Neural cell (in vitro differentiated cells): Measurements from ENCODE around the gene MAP3K20. TPM values are rescaled to one million over a fixed set of nuclear protein-coding genes. Genes with fewer than 3 reads are reported as not detected.

Experiments used
- H2AFZ ChIP-seq: fragments of 200-600, 300-800 bp; sonication (generic), shearing (Covaris generic); 2 replicates; pipeline ENCODE4 v1.6.0; 2014; ENCODE audit warnings: low read depth, mild to moderate bottlenecking, antibody characterized with exemption, low read length, moderate library complexity
- H3F3A ChIP-seq: fragments of 200-600 bp; shearing (Covaris generic); 2 replicates; pipeline ENCODE4 v1.6.1; 2016; ENCODE audit warnings: mild to moderate bottlenecking, moderate library complexity, mixed read lengths, antibody characterized with exemption, low read length; ENCODE audit not compliant: insufficient read depth, poor library complexity, severe bottlenecking
- H3K27ac ChIP-seq: fragments of 200-600, 300-800 bp; sonication (generic), shearing (Covaris generic); 2 replicates; pipeline ENCODE4 v1.5.1; 2014; ENCODE audit warnings: mild to moderate bottlenecking, low read length, moderate library complexity
- H3K27me3 ChIP-seq: fragments of 300-800, 200-600 bp; sonication (generic), shearing (Covaris generic); 2 replicates; pipeline ENCODE4 v1.6.0; 2014; ENCODE audit warnings: mild to moderate bottlenecking, low read depth, low read length, moderate library complexity; ENCODE audit not compliant: insufficient read depth
- H3K36me3 ChIP-seq: fragments of 300-800, 200-600 bp; sonication (generic), shearing (Covaris generic); 2 replicates; pipeline ENCODE4 v1.5.1; 2014; ENCODE audit warnings: mild to moderate bottlenecking, antibody characterized with exemption, low read length, moderate library complexity; ENCODE audit not compliant: insufficient read depth
- H3K4me2 ChIP-seq: fragments of 300-800, 200-600 bp; sonication (generic), shearing (Covaris generic); 2 replicates; pipeline ENCODE4 v1.6.0; 2014; ENCODE audit warnings: mild to moderate bottlenecking, low read length
- H3K4me3 ChIP-seq: fragments of 300-800, 200-600 bp; sonication (generic), shearing (Covaris generic); 2 replicates; pipeline ENCODE4 v1.5.1; 2014; ENCODE audit warnings: mild to moderate bottlenecking, low read length, moderate library complexity
- H3K79me2 ChIP-seq: fragments of 200-600 bp; shearing (Covaris generic); replicated peaks from 2 replicates; pipeline ENCODE4 v1.6.0; 2014; ENCODE audit warnings: mild to moderate bottlenecking, low read length, moderate library complexity; ENCODE audit not compliant: insufficient read depth
- H3K9ac ChIP-seq: fragments of 300-800, 200-600 bp; sonication (generic), shearing (Covaris generic); 2 replicates; pipeline ENCODE4 v1.6.1; 2016; ENCODE audit warnings: mild to moderate bottlenecking, low read length, mixed read lengths
- H3K9me2 ChIP-seq: fragments of 200-600 bp; shearing (Covaris generic); 2 replicates; pipeline ENCODE4 v1.6.1; 2016; ENCODE audit warnings: mild to moderate bottlenecking, low read length, mixed read lengths; ENCODE audit not compliant: insufficient read depth
- H3K9me3 ChIP-seq: fragments of 200-600, 300-800 bp; sonication (generic), shearing (Covaris generic); 2 replicates; pipeline ENCODE4 v1.6.1; 2016; ENCODE audit warnings: mild to moderate bottlenecking, mixed run types, low read length, moderate library complexity, mixed read lengths
- H4K20me1 ChIP-seq: fragments of 200-600 bp; shearing (Covaris generic); 2 replicates; pipeline ENCODE4 v1.6.1; 2016; ENCODE audit warnings: mild to moderate bottlenecking, mixed run types; ENCODE audit not compliant: insufficient read depth
- CTCF ChIP-seq: fragments of 450-650 bp; IDR thresholded peaks from 2 replicates; pipeline ENCODE4 v1.5.1; 2014; ENCODE audit warnings: antibody characterized with exemption, mild to moderate bottlenecking, moderate library complexity; ENCODE audit not compliant: poor library complexity, severe bottlenecking
- EP300 ChIP-seq: fragments of 450-650 bp; conservative IDR thresholded peaks from 2 replicates; pipeline ENCODE4 v1.6.1; 2014; ENCODE audit warnings: antibody characterized with exemption, mild to moderate bottlenecking, moderate library complexity; ENCODE audit not compliant: poor library complexity, severe bottlenecking
- EZH2 ChIP-seq: fragments of 200-600, 300-800 bp; shearing (Covaris generic), sonication (generic); IDR thresholded peaks from 2 replicates; pipeline ENCODE4 v1.6.1; 2014; ENCODE audit warnings: antibody characterized with exemption, low read length, borderline replicate concordance, mild to moderate bottlenecking; ENCODE audit not compliant: insufficient read depth, poor library complexity, severe bottlenecking
- MXI1 ChIP-seq: fragments of 450-650 bp; conservative IDR thresholded peaks from 2 replicates; pipeline ENCODE4 v1.6.1; 2014; ENCODE audit warnings: antibody characterized with exemption, mild to moderate bottlenecking; ENCODE audit not compliant: poor library complexity, severe bottlenecking
- POLR2AphosphoS5 ChIP-seq: IDR thresholded peaks from 2 replicates; pipeline ENCODE4 v1.6.1; 2012
- RAD21 ChIP-seq: fragments of 450-650 bp; conservative IDR thresholded peaks from 2 replicates; pipeline ENCODE4 v1.6.1; 2014; ENCODE audit warnings: antibody characterized with exemption, mild to moderate bottlenecking, moderate library complexity
- REST ChIP-seq: IDR thresholded peaks from 2 replicates; pipeline ENCODE4 v1.6.1; 2012; ENCODE audit warnings: borderline replicate concordance
- SMC3 ChIP-seq: fragments of 450-650 bp; conservative IDR thresholded peaks from 2 replicates; pipeline ENCODE4 v1.6.1; 2014; ENCODE audit warnings: antibody characterized with exemption, mild to moderate bottlenecking, moderate library complexity; ENCODE audit not compliant: poor library complexity
- TAF1 ChIP-seq: IDR thresholded peaks from 2 replicates; pipeline ENCODE4 v1.6.1; 2012; ENCODE audit warnings: low read depth
- polyA plus RNA-seq: library from polyadenylated mRNA; depleted of rRNA; stranded (reverse); fragments of >200 nt; gene quantifications from 2 replicates; pipeline ENCODE4 v1.2.3, GENCODE V29; 2014

Gene MAP3K20
- polyA plus RNA-seq, 1 donor from 2014 or later = 0.48 TPM

GRCh38 chr2:173130496-173131465 lies 55.1 kb downstream of the MAP3K20 start:
- H3K4me2 ChIP-seq = peak overlapping the region; percentile 15
- no peaks in the 10 kb centered on the region for H3K27me3 ChIP-seq
- H3K9me3 ChIP-seq = no peaks in the 10 kb centered on the region
- H3K9ac ChIP-seq = peak overlapping the region; percentile 22
- TF ChIP-seq EZH2 (no peak), SMC3 (peak; percentile 31), CTCF (peak; percentile 54), EP300 (peak; percentile 77), RAD21 (peak; percentile 22), REST (peak; percentile 74), TAF1 (no peak), POLR2AphosphoS5 (peak; percentile 56), MXI1 (no peak)
- no peaks in the 10 kb centered on the region for H3F3A ChIP-seq
- H3K27ac ChIP-seq = peak overlapping the region; percentile 72
- no peaks in the 10 kb centered on the region for H3K79me2 ChIP-seq
- H4K20me1 ChIP-seq = no peaks in the 10 kb centered on the region
- H3K36me3 ChIP-seq = no peaks in the 10 kb centered on the region
- peak overlapping the region; percentile 34 for H3K4me3 ChIP-seq
- no peak overlapping the region for H2AFZ ChIP-seq
- no peaks in the 10 kb centered on the region for H3K9me2 ChIP-seq

GRCh38 chr2:173132531-173132930 lies 56.9 kb downstream of the MAP3K20 start:
- Histone ChIP-seq H3K27ac (no peak overlapping the region), H3K9me2 (no peaks in the 10 kb centered on the region), H4K20me1 (no peaks in the 10 kb centered on the region), H3K27me3 (no peaks in the 10 kb centered on the region), H3K79me2 (no peaks in the 10 kb centered on the region), H3K4me3 (no peak overlapping the region), H3K4me2 (no peak overlapping the region), H3K36me3 (no peaks in the 10 kb centered on the region), H3K9ac (no peak overlapping the region), H3F3A (no peaks in the 10 kb centered on the region), H3K9me3 (no peaks in the 10 kb centered on the region), H2AFZ (no peak overlapping the region)
- TF ChIP-seq TAF1 (no peak), POLR2AphosphoS5 (no peak), CTCF (no peak), RAD21 (no peak), REST (no peak), EP300 (no peak), EZH2 (no peak), SMC3 (no peak), MXI1 (no peak)
